CD4-positive, alpha-beta T cell treated with Interleukin-15 for 1 hour (primary cell): ENCODE results near the gene HDAC3.

Experiments
- DNase-seq: peaks from one replicate; pipeline ENCODE4 v3.0.0-alpha.2; 2020

HDAC3 gene

DNA sequence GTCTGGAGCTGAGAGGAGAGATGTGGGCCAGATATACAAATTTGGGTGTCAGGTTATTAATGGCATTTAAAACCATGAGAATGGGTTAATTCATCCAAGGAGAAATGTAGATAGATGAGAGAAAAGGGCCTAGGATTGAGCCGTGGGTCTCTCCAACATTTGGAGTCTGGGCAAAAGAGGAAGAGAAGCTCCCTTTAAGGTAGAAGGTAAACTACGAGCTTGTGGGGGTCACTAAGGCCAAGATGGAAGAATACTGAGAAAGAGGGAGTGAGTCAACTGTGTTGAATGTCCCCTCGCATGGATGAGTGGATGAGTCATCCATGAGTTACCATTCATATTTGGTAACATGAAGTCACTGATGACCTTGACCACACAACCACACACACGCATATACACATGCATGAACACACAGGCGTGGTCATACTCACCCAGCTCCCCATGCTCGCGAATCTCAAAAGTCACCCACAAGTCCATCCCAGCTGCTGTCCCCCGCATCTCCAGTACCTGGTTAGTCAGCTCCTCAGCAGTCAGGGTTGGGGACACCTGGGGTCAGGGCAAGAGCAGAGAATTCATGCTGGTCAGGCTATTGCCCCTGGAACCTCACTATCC lies 21.4 kb upstream of the HDAC3 start:
- no peak for DNase-seq

DNA sequence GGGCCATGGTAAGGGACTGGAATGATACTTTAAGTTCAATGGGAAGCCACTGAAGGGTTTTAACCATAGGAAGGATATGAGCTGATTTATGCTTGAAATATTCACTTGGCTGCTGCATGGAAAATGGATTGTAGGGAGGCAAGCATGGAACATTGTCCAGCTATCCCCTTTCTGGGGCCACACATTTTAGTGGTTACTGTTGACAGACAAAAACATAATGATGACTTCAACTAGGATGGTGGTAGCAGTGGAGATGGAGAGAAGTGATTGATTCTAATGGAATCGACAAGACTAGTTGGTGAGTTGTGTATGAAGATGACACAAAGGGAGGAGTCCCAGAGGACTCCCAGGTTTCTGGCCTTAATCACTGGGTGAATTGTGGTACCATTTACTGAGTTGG lies 20.8 kb upstream of the HDAC3 start:
- no peak for DNase-seq

DNA sequence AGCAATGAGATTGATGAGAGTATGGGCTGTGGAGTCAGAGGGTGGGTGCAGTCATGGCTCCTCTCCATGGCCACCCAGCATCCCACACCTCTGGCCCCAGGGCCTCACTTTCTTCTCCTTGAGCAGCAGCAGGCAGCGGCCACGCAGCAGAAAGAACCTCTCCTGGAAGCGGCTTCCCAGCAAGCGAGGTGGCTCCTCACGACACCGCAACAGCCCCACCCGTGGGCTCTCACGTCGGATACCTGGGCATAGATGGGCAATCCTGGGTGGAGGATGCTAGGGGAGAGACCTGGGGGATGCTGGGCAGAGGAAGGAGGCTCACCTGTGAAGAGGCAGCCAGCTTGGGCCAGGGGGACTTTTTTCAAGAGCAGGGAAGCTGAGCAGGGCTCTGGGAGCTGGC lies 19.7 kb upstream of the HDAC3 start:
- DNase-seq: no peak

DNA sequence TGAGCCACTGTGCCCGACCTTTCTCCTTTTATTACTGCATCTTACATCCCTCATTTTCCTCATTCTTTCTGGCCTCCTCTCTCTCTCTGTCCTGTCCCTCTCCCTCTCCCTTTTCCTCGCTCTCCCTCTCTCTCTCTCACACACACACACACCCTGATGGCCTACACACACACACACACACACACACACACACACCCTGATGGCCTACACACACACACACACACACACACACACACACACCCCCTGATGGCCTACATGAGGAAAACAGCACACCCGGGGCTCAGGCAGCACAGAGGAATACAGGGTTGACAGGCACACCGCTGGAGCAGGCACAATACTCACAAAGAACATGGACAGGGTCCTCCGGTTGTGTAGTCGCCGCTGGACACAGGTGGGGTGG lies 18.4 kb upstream of the HDAC3 start:
- DNase-seq: no peak

DNA sequence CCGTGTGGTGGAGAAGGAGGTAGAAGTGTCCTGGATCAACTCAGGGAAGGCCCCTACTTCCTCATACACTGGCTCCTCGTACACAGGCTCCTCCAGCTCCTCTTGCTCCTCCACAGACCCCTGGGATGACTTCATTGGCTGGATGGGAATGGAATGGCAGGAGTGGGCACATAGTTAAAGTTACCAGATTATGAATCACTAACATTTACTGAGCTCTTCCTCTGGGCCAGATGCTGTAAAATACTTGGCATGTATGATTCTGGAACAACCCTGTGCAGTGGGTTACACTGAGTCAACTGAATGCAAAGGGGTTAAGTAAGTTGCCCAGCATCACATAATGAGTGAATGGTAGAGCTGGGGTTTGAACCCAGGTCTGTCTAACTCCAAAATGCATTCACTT lies 17.6 kb upstream of the HDAC3 start:
- no peak for DNase-seq

DNA sequence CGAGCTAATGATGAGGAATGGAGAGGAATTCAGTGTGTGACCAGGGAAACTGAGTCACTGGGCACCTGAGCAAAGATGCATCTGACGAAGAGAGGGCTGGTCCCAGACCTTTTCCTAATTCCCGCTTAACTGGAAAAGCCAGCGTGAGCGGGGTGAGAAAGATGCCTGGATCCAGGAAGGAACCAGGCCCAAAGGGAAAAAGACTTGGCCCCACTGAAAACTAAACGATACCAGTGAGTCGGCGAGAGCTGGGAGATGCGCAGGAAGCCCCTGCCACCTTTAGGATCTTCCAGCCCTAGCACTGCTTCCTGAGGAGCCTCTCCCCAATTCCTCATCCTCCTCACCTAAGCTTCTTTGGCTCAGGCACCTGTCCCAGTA lies 15.1 kb upstream of the HDAC3 start:
- no peak for DNase-seq

DNA sequence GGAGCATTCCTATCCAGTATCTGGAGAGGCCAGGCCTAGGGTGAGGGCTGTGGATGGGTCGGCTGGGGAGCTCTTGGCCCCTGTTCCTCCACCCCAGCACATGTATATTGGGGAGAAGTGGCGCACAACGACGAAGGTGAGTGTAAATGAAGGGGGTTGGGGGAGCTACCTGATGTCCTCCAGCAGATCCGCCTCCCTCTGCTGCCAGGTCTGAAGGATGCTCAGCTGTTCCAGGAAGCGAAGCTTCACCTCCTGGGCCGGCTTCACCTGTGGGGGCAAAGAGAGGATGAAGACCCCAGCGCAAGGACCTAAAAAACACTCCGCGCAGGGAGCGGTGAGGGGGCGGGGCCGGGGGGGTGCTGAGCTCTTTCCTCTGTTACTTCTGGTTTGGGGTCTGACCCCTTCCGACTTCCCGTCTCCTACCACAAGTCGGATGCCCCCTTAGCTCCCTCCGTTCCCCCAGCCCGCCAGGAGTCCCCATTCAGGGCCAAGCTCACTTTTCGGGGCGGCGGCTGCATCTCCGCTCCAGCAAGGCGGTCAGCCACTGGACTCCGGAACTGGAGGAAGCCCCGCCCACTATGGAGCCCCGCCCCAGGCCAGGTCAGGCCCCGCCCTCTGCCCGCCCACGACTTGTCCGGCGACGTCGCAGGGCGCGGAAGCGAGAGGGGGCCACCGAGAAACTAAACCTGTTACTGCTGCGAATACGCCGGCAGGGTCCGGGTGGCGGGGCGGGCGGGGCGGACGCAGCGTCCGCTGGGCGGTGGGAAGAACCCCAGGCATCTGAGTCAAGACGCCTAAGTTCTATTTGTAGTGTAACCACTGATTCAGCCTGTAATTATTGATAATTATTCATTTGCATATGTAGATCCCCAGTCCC lies 14.4 kb upstream of the HDAC3 start, which contains the start of gene FCHSD1:
Gene FCHSD1, minus strand, starts transcription at position 568 of the 877 bp plus-strand sequence. Its CDS starts 50 bp downstream, at position 518.
- DNase-seq: peak; percentile 85

DNA sequence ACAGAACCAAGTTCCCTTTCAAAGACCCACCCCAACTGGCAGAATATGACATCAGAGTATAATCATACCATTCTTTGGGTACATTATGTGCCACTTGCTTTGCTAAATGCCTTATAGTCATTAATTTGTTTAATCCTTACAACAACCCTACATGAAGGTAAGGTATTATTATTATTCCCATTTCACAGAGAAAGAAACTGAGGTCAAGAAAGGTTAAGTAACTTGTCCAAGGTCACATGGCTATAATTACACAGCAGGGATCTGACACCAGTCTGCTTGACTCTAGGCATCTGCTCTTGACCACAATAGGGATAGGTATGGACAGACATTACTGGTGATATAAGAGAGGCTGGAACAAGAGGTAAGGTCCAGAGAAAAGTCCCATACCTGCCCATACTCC lies 13.3 kb upstream of the HDAC3 start:
- DNase-seq: no peak

DNA sequence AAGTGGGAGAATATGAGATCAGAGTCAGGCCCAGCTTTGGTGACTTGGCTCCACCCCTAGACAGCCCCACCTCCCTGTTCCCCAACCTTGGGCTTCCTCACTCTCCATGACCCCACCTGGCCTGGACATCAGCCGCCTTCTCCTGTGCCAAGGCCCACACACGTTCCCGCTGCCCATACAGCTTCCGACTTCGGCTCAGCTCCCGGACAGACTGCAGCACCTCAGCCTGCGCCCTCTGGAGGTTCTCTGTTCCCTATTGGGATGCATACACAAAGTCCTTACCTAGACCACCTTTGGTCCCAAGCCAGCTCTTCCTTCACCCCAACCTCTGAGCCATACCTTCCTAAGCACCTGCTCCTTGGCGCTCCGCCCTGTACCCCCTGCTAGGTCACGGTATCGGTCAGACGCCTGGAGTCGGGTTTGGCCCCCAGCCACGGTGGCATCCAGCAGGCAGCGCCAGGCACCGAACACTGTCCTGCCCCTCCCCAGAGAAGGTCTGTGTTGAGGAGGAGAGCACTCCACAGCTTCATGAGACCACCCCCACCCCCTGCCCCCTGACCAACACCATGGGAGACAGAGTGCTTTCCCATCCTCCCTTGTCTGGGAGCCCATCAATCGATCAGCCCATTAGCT lies 12.5 kb upstream of the HDAC3 start:
- DNase-seq: no peak

DNA sequence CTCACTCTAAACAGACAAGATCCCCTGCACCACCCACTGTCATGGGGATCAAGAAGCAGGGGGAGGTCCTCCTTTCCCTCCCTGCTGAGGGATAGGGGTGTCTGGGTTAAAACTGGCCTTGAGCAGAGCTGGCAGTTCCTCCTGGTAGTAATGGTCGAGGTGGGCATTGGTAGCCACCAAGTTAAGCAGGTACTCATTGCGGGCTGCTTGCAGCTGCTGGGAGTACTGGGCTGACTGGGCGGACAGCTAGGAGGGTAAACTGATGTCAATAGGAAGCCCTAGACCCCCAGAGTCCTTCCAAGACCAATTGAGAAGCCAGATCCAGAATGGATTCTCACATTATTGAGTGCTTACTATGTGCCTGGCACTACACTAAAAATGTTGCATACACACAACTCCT lies 11.2 kb upstream of the HDAC3 start:
- DNase-seq: no peak

DNA sequence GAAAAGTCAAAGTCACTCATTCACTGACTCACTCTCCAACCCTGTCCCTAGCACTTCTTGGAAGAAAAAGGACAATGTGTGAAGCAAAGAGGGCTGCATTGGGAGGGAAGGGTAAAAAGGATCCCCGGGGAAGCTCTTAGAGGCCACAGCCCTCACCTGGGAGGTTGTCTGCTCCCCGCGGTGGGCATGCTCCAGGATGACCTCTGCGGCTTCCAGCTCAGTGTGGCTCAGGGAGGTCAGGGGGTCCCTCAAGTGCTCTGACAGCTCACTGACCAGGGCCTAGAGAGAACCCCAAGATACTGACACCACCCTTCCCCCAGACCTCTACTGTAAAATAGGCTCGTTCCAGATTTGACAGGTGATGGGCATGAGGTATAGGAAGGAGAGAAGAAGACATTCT lies 10.6 kb upstream of the HDAC3 start:
- DNase-seq: no peak

DNA sequence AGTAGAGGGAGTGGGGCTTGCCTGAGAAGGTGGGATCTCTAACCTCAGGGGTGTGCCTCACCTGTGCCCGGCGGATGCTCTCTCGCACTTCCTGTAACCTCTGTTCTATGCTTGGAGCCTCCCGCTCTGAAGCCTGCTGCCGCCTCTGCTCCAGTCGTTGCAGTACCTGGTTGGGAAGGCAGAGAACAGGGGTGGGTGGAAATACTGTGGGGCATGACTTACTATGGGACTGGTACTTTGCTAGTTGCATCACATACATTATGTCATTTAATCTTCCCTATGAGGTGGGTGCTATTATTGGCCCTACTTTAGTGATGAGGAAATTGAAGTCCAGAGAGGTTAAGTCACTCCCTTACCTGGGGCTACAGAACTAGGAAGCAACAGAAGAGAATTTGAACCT lies 9.4 kb upstream of the HDAC3 start:
- DNase-seq: no peak

DNA sequence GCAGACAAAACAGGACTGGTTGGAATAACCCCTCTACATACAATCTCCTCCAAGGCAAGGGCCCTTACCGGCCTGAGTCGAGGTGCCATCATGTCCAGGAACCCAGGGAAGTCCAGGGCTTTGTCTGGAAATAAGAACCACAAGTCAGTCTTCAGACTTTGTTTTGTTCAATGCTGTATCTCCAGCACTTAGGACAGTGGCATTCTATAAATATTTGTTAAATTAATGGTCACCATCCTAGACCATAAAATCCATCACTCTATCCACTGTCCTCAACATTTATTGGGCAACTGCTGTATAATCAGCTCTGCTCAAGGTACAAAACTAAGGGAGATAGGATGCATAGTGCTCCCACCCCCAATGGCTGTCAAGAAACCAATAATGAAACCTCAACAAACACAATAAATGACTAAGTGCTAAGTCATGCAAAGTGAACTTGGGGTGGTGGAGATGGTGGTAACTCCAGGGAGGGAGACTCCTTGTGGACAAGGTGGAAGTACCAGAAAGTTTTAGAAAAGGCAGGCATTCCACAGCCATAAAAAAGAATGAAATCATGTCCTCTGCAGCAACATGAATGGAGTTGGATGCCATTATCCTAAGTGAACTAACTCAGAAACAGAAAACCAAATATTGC lies 5.1 kb upstream of the HDAC3 start:
- DNase-seq: no peak

DNA sequence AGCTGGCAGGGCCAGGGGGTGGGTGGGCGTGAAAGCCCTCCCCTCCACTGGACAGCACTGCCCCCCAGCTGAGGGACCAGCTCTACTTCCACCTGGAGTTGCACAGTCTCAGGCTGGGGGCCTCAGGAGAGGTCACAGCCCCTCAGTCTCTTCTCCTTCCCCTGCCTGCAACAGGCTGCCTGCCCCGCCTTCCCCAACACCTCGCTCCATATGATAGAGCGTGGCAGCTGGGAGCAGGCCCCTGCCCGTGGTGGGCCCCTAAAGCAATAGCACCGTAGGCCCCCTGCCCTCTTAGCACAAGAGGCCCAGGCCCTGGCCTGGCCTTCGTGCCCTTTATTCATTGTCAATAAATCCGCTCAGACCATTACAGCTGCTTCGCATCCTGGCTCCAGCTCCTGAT lies 4.0 kb upstream of the HDAC3 start:
- DNase-seq: no peak

DNA sequence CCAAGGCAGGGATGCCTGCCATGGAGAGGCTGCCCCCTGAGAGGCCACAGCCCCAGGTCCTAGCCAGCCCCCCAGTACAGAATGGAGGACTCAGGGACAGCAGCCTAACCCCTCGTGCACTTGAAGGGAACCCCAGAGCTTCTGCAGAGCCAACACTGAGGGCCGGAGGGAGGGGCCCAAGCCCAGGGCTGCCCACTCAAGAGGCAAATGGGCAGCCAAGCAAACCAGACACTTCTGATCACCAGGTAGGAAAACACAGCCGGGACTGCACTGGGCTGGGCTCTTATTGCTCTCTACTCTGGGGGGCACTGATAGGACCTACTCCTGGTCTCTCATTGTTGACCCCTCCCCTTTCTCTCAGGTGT lies 3.4 kb upstream of the HDAC3 start:
- no peak for DNase-seq

DNA sequence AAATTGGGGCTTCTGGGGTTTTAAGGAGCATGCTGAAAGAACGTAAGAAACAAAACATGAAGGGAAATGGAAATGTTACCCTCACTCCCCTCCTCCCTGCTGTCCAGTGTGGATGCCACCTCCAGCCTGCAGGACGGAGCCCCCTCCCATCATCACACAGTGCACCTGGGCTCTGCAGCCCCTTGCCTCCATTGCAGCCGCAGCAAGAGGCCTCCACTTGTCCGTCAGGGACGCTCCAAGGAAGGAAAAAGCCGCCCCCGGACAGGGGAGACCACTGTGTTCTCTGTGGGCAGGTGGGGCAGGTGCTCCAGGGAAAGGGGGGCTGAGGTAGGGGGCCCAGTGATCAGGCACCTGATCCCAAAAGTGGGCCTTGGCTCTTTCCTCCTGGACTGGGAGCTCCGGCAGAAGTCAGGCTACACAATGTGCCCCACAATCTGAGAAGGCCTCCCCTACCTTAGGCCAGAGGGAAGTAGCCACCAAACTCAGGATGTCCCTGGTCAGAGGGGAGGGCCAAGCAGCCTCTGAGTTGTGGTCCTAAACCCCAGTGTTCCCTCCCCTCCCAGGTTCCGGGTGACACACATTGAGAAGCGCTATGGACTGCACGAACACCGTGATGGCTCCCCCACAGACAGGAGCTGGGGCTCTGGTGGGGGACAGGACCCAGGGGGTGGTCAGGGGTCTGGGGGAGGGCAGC lies 2.9 kb upstream of the HDAC3 start:
- DNase-seq: no peak

DNA sequence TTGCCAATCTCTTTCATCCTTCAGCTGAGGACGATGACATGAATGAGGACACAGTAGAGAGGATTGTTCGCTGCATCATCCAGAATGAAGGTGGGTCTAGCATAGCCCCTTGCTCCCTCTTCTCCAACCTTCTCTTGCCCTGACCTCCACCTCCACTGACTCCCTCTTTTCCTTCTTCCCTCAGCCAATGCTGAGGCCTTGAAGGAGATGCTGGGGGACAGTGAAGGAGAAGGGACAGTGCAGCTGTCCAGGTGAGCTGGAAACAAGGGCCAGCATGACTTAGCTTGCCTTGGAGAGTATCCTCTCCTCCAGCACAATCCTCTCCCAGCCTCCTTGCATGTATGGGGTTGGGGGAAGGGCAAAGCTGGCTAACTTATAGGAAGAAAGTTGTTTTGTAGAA lies 2.1 kb upstream of the HDAC3 start:
- no peak for DNase-seq

DNA sequence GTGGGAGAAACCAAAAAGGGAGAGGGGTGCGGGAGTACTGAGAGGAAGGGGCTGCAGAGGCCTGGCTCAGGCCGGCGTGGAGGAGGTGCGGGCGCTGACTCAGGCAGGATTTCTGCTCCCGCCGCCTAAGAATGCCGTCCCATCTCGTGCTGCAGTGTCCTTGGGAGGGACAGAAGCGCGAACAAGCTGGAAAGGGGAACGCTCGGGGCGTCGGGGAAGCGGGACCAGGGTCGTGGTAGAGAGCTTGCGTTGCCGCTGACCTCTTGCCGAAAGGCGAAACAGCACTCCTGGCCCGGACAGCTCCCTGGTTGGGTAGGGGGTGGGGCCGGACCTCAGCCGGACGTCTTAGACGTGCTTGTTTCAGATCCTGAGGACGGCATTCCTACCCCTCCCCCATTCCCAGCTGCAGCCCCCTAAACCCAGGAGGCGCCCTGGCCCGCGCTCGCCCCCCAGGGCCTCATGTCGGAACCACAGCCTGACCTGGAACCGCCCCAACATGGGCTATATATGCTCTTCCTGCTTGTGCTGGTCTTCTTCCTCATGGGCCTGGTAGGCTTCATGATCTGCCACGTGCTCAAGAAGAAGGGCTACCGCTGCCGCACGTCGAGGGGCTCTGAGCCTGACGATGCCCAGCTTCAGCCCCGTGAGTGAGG lies 1.2 kb upstream of the HDAC3 start:
- peak; percentile 69 for DNase-seq

DNA sequence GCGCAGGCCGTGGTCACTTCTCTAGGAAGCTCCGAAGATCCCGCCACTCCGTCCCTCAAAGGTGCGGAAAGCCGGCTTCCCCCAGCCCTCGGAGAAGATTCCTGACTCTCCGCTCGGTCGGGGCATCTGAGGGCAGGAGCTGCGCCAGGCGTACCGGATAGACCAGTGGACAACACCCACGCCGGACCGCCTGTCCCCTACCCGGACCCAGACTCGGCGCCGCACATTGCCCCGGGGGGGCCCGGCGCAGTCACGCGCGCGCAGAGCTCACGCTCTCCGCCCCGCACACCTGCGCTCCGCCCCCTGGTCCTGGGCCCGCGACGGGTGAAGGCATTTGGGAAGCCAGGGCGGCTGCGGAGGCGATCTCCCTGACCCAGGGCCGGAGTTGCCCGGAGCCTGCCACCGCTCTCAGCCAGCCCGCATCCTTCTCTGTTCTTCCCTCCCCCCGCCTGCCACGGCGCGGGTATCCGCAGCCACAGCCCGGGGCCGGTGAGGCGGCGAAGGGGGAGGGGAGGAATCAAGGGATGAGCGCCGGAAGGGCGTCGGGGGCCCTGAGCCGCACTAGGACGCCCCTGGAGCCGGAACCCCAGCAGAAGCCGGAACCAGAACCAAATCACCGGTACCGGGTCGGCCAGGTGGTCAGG lies 596 bp upstream of the HDAC3 start:
- no peak for DNase-seq

DNA sequence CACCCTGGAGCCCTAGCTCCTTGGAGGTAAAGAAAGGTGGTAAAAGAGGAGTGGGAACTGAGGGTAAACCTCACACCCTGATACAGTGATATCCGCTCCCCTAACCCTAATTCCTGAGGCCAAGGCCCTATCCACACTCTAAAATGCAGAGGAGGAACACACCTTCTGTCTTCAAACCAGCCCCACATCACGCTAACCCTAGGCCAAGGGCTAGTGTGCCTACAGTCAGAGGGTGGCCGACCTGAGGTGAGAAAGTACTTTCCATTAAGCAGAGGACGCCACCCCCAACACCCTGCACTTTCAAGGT lies 590 bp downstream of the HDAC3 start:
- DNase-seq: no peak

DNA sequence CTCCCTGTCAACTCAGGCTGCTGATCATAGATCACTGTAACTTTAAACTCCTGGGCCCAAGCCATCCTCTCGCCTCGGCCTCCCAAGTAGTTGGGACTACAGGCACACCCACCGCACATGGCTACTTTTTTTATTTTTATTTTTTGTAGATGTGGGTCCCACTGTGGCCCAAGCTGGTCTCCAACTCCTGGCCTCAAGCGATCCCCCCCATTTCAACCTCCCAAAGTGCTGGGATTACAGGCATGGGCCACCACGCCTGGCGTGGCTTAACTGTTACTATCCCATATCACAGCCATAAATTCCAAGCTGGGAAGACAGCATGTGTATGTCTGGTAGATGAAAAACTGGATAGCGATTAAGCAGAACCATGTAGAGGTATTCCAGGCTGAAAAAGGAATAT lies 1.0 kb downstream of the HDAC3 start:
- DNase-seq: no peak

DNA sequence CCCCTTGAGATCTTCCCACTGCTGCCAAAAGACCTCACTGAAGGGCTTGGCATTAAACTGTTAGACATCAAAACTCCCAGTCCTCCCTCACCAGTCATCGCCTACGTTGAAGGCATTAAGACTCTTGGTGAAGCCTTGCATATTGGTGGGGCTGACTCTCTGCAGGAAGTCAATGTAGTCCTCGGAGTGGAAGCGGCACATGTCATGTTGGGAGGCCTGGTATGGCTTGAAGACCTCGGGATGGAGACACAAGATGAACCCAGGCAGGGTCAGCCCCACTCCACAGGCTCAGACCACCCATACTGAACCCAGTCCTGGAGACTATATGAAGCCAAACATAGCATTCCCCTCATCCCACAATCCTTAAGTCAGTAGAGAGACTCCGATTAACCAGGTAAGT lies 1.9 kb downstream of the HDAC3 start:
- DNase-seq: no peak
